Activated T-cell treated with anti-CD3 and anti-CD28 coated beads, Interleukin-2, amount 50 U/mL, for 24 hours (primary cell): ENCODE measurements around the gene SLC9A3.
A peak's percentile ranks its signal among the peaks of the same experiment; 100 is the strongest.

Experiments
- DNase-seq: peaks from one replicate; pipeline ENCODE4 v3.0.0-alpha.2; 2020
- H3K27ac Mint-ChIP-seq: 2 replicates; pipeline ENCODE4 v1.8.0; 2020; ENCODE audit warnings: mild to moderate bottlenecking, mixed read lengths
- H3K27me3 Mint-ChIP-seq: 2 replicates; pipeline ENCODE4 v1.8.0; 2020; ENCODE audit warnings: mixed read lengths
- H3K36me3 Mint-ChIP-seq: 2 replicates; pipeline ENCODE4 v1.8.0; 2020; ENCODE audit warnings: low read depth, mixed read lengths
- H3K4me1 Mint-ChIP-seq: 2 replicates; pipeline ENCODE4 v1.8.0; 2020; ENCODE audit warnings: low read depth, mixed read lengths
- H3K4me3 Mint-ChIP-seq: 2 replicates; pipeline ENCODE4 v1.8.0; 2020; ENCODE audit warnings: mild to moderate bottlenecking, moderate library complexity, mixed read lengths
- H3K9me3 Mint-ChIP-seq: 2 replicates; pipeline ENCODE4 v1.8.0; 2020; ENCODE audit warnings: mixed read lengths

Gene SLC9A3

GRCh38 chr5:447501-447900 is 76.7 kb downstream of the SLC9A3 start:
- Mint-ChIP-seq H3K27me3 (no peaks in the 10 kb centered on the region), H3K4me1 (peaks cover 58% of the 10 kb centered on the region), H3K4me3 (no peak overlapping the region), H3K27ac (peak overlapping the region; percentile 47), H3K9me3 (peaks cover 21% of the 10 kb centered on the region), H3K36me3 (peaks cover 81% of the 10 kb centered on the region)
- DNase-seq: peak; percentile 26

- DNase-seq: peak; percentile 46
- Mint-ChIP-seq H3K9me3 (peaks cover 15% of the 10 kb centered on the region), H3K4me1 (peaks cover 58% of the 10 kb centered on the region), H3K36me3 (peaks cover 81% of the 10 kb centered on the region), H3K27ac (peak overlapping the region; percentile 74), H3K4me3 (no peak overlapping the region), H3K27me3 (no peaks in the 10 kb centered on the region)
Measured at GRCh38 chr5:446883-447263, 77.4 kb downstream of the SLC9A3 start.

DNA sequence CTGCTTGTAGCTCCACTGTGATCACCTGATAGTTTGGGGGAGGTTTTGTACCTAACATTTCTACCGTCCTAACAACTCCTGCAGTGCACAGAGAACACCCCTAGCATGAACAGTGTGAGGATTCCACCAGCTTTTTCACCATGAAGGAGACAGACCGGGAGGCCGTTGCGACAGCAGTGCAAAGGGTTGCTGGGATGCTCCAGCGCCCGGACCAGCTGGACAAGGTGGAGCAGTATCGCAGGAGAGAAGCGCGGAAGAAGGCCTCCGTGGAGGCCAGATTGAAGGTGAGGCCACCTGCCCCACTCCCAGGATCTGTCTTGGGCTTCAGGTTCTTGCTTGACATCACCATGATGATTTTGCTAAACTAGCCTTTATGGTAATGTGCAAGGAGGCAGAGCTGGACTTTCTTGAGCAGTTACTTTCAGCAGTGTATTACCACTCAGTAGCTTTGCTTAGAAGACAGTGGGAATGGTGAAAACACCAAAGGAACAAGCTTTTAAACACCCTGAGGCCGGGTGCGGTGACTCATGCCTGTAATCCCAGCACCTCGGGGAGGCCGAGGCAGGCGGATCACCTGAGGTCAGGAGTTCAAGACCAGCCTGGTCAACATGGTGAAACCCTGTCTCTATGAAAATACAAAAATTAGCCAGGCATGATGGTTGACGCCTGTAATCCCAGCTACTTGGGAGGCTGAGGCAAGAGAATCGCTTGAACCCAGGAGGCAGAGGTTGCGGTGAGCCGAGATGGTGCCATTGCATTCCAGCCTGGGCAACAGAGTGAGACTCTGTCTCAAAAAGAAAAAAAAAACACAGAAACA is 78.0 kb downstream of the SLC9A3 start:
- Mint-ChIP-seq H3K4me3 (no peak overlapping the region), H3K27me3 (no peaks in the 10 kb centered on the region), H3K36me3 (peaks cover 78% of the 10 kb centered on the region), H3K9me3 (peaks cover 10% of the 10 kb centered on the region), H3K27ac (peak overlapping the region; percentile 74), H3K4me1 (peaks cover 61% of the 10 kb centered on the region)
- DNase-seq: peak; percentile 26

- peaks cover 61% of the 10 kb centered on the region for H3K4me1 Mint-ChIP-seq
Measured at GRCh38 chr5:445591-445990, 78.7 kb downstream of the SLC9A3 start.

GRCh38 chr5:444226-444625 is 80.0 kb downstream of the SLC9A3 start:
- no peak for DNase-seq
- Mint-ChIP-seq H3K4me1 (peaks cover 54% of the 10 kb centered on the region), H3K27ac (peak overlapping the region; percentile 89)

More at GRCh38 chr5:445591-445990, 78.7 kb downstream of the SLC9A3 start:
- peaks cover 4% of the 10 kb centered on the region for H3K9me3 Mint-ChIP-seq
- DNase-seq: peak; percentile 15
- peaks cover 72% of the 10 kb centered on the region for H3K36me3 Mint-ChIP-seq
- no peaks in the 10 kb centered on the region for H3K27me3 Mint-ChIP-seq
- H3K4me3 Mint-ChIP-seq: no peak overlapping the region
- H3K27ac Mint-ChIP-seq: peak overlapping the region; percentile 3

GRCh38 chr5:443239-444151 is 80.8 kb downstream of the SLC9A3 start:
- Mint-ChIP-seq H3K27me3 (no peaks in the 10 kb centered on the region), H3K4me1 (peaks cover 47% of the 10 kb centered on the region), H3K36me3 (peaks cover 51% of the 10 kb centered on the region), H3K4me3 (peak overlapping the region; percentile 96), H3K27ac (peak overlapping the region; percentile 89), H3K9me3 (no peaks in the 10 kb centered on the region)
- DNase-seq: no peak

More at GRCh38 chr5:444226-444625, 80.0 kb downstream of the SLC9A3 start:
- H3K9me3 Mint-ChIP-seq: no peaks in the 10 kb centered on the region
- no peaks in the 10 kb centered on the region for H3K27me3 Mint-ChIP-seq
- peak overlapping the region; percentile 96 for H3K4me3 Mint-ChIP-seq
- peaks cover 58% of the 10 kb centered on the region for H3K36me3 Mint-ChIP-seq

- peaks cover 40% of the 10 kb centered on the region for H3K4me1 Mint-ChIP-seq
- H3K36me3 Mint-ChIP-seq: peaks cover 42% of the 10 kb centered on the region
- DNase-seq: peak; percentile 87
- H3K9me3 Mint-ChIP-seq: no peaks in the 10 kb centered on the region
- H3K27me3 Mint-ChIP-seq: no peaks in the 10 kb centered on the region
- peak within 1 kb of the TSS; percentile 96 for H3K4me3 Mint-ChIP-seq
- H3K27ac Mint-ChIP-seq: peak within 1 kb of the TSS; percentile 98
Measured at GRCh38 chr5:442335-443238, 81.7 kb downstream of the SLC9A3 start, which contains the start of gene EXOC3. EXOC3 (plus strand) TSS chr5:443176; CDS start chr5:446206, 3,030 bp downstream.

- Mint-ChIP-seq H3K27me3 (no peaks in the 10 kb centered on the region), H3K27ac (peak overlapping the region; percentile 98), H3K36me3 (peaks cover 35% of the 10 kb centered on the region), H3K9me3 (no peaks in the 10 kb centered on the region), H3K4me1 (peaks cover 36% of the 10 kb centered on the region), H3K4me3 (peak overlapping the region; percentile 96)
- no peak for DNase-seq
Measured at GRCh38 chr5:441996-442334, 82.3 kb downstream of the SLC9A3 start.

DNA sequence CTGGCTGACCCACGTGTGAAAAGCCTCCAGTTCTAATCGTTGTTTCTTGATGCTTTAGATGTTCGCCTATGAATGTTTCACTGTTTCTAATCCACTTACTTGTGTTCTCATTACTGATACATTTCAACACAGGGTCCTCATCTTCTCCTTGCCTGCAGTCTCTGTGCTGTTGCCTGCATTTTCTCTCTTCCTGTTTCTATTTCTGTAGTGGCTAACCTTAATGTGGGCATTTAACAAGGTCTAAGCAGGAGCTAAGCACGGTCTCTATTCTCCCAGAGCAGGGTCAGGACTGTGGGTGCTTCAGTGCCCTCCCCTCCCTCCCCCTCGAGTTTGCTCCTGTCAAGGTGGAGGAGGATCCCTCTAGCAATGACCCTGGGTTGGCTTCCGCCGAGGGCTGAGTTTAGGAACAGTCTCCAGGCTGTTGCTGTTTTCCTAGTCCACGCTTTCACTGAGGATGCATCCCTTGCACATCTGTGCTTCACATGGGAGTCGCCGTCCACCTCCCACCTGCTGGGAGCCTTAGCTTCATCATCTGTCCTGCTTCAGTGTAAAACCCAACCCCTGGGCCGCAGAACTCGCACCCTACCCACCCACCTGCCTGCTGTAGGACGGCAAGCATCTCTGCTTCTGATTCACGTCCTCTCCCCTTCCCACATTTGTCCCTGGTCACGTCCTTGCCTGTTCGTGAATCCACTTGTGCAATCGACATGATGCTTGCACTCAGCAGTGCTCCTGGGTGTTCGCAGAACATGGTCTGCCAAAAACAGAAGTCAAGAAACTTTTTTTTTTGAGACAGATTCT is 83.6 kb downstream of the SLC9A3 start:
- Mint-ChIP-seq H3K9me3 (no peaks in the 10 kb centered on the region), H3K27me3 (peaks cover under 1% of the 10 kb centered on the region), H3K27ac (peak overlapping the region; percentile 17), H3K4me3 (no peak overlapping the region), H3K4me1 (peaks cover 27% of the 10 kb centered on the region), H3K36me3 (peaks cover 25% of the 10 kb centered on the region)
- no peak for DNase-seq

- Mint-ChIP-seq H3K36me3 (peaks cover 20% of the 10 kb centered on the region), H3K4me3 (no peak overlapping the region), H3K9me3 (no peaks in the 10 kb centered on the region), H3K27me3 (peaks cover 3% of the 10 kb centered on the region), H3K27ac (no peak overlapping the region), H3K4me1 (peaks cover 21% of the 10 kb centered on the region)
- no peak for DNase-seq
Measured at GRCh38 chr5:439636-440035, 84.6 kb downstream of the SLC9A3 start.

- Mint-ChIP-seq H3K36me3 (peaks cover 16% of the 10 kb centered on the region), H3K4me3 (no peak overlapping the region), H3K9me3 (no peaks in the 10 kb centered on the region), H3K27ac (no peak overlapping the region), H3K27me3 (peaks cover 3% of the 10 kb centered on the region), H3K4me1 (peaks cover 17% of the 10 kb centered on the region)
- no peak for DNase-seq
Measured at GRCh38 chr5:439181-439580, 85.1 kb downstream of the SLC9A3 start.

- no peak overlapping the region for H3K4me3 Mint-ChIP-seq
- H3K4me1 Mint-ChIP-seq: peaks cover 12% of the 10 kb centered on the region
- H3K9me3 Mint-ChIP-seq: no peaks in the 10 kb centered on the region
- no peak overlapping the region for H3K27ac Mint-ChIP-seq
- H3K27me3 Mint-ChIP-seq: peaks cover 3% of the 10 kb centered on the region
- no peak for DNase-seq
- H3K36me3 Mint-ChIP-seq: peaks cover 13% of the 10 kb centered on the region
Measured at GRCh38 chr5:438481-438981, 85.7 kb downstream of the SLC9A3 start.

GRCh38 chr5:437281-437771 is 86.9 kb downstream of the SLC9A3 start:
- Mint-ChIP-seq H3K27me3 (peaks cover 3% of the 10 kb centered on the region), H3K4me3 (no peak overlapping the region), H3K4me1 (peaks cover 8% of the 10 kb centered on the region), H3K9me3 (no peaks in the 10 kb centered on the region), H3K27ac (no peak overlapping the region), H3K36me3 (peaks cover 9% of the 10 kb centered on the region)
- DNase-seq: no peak
